GM19193 (cell line): ENCODE results near the gene TMTC3.

Source experiments
- POLR2A ChIP-seq: IDR thresholded peaks from 4 replicates; pipeline ENCODE4 v1.6.1; 2011; ENCODE audit not compliant: insufficient read depth, insufficient read length; ENCODE audit errors: extremely low read depth

The TMTC3 gene

GRCh38 chr12:88235183-88235833 lies 93.2 kb downstream of the TMTC3 start:
- TF ChIP-seq POLR2A, result no peak

GRCh38 chr12:88237954-88238353 lies 95.8 kb downstream of the TMTC3 start:
- TF ChIP-seq POLR2A, result no peak

- TF ChIP-seq POLR2A, result no peak
These were observed 96.3 kb downstream of the TMTC3 start for GRCh38 chr12:88238406-88238805.

DNA sequence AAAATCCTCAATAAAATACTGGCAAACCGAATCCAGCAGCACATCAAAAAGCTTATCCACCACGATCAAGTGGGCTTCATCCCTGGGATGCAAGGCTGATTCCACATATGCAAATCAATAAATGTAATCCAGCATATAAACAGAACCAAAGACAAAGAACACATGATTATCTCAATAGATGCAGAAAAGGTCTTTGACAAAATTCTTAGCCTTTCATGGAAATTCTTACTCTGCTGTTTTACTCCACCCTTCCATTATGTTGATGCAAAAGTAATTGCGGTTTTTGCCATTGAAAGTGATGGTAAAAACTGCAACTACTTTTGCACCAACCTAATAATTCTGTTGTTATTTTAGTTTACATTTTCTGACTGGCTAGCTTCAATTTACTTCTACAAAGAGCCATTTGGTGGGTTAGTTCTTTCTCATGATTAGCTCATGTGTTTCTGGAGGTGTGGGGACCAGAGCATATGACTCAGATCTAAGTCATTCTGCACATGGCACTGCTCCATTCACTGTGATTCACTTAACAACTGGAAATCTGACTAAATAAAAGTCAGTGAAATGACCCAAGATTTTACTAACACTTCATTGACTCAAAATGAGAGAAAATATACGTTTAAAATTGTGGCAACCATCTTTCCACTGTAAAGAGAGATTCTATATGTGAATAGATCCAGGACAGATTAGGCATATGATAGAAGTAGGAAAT lies 99.9 kb downstream of the TMTC3 start:
- no peak for TF ChIP-seq POLR2A

- no peak for TF ChIP-seq POLR2A
These were observed 100.4 kb downstream of the TMTC3 start for GRCh38 chr12:88242571-88242925.

GRCh38 chr12:88242939-88243338 lies 100.8 kb downstream of the TMTC3 start:
- no peak for TF ChIP-seq POLR2A

- TF ChIP-seq POLR2A, result no peak
These were observed 101.9 kb downstream of the TMTC3 start for GRCh38 chr12:88243982-88244381.

GRCh38 chr12:88245905-88246304 lies 103.8 kb downstream of the TMTC3 start:
- TF ChIP-seq POLR2A, result no peak

DNA sequence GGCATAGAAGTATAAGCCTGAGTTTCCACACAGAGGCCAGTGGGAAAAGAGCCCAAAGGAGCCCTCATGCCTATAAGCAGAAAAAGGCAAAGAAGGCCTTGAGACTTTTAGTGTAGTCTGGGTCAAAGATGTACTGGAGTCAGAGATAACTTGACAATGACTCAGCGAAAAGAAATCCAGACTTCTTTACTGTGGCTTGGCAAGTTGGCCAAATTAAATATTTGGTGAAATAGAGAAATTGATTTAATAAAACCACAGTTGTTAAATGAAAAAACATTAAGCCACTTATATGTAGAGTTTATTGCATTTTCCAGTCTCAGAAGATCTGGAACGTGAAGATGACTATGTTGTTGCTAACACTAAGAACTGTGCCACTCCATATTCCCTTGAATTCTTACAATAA lies 105.1 kb downstream of the TMTC3 start:
- no peak for TF ChIP-seq POLR2A

DNA sequence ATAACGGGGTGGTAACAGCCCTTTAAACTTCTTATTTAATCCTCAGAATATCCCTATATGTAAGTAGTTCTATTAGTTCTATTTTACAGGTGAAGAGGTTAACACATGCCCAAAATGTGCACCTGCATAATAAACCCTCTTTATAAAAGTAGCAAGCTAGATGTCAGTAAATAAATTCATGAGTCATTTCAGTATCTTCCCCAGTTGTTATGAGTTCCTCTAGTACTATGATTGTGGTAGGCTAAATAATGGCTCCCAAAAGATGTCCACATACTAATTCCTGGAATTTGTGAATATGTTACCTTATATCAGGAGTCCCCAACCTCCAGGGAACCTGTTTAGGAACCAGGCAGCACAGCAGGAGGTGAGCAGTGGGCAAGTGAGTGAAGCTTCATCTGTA lies 106.5 kb downstream of the TMTC3 start:
- no peak for TF ChIP-seq POLR2A
